GM18498 (cell line): ENCODE measurements around the gene IGFLR1.
A peak's percentile ranks its signal among the peaks of the same experiment; 100 is the strongest.
"Not testable (repeated sequence)": the region's sequence is repeated elsewhere in the genome, so short reads cannot be mapped to it uniquely, and the experiment has no call there.

Source experiments
- ATAC-seq: cut with Tn5 transposase; IDR thresholded peaks from one replicate; pipeline ENCODE4 v1.9.1; 2021; ENCODE audit warnings: mild to moderate bottlenecking, moderate library complexity; ENCODE audit not compliant: unreplicated experiment

The IGFLR1 gene

GRCh38 chr19:35727053-35727955, 14.9 kb downstream of the IGFLR1 start:
- no peak for ATAC-seq

- no peak for ATAC-seq
Measured at GRCh38 chr19:35725216-35725861, 16.9 kb downstream of the IGFLR1 start.

GRCh38 chr19:35724560-35724959, 17.7 kb downstream of the IGFLR1 start:
- ATAC-seq = no peak

- not testable (repeated sequence) for ATAC-seq
Measured at GRCh38 chr19:35724132-35724531, 18.1 kb downstream of the IGFLR1 start.

- ATAC-seq = no peak
Measured at GRCh38 chr19:35723671-35724070, 18.6 kb downstream of the IGFLR1 start.

GRCh38 chr19:35722897-35723296, 19.4 kb downstream of the IGFLR1 start:
- no peak for ATAC-seq

GRCh38 chr19:35722461-35722860, 19.8 kb downstream of the IGFLR1 start:
- no peak for ATAC-seq

GRCh38 chr19:35721374-35721773, 20.9 kb downstream of the IGFLR1 start:
- no peak for ATAC-seq

GRCh38 chr19:35720648-35721047, 21.6 kb downstream of the IGFLR1 start:
- no peak for ATAC-seq

GRCh38 chr19:35720163-35720524, 22.1 kb downstream of the IGFLR1 start:
- ATAC-seq = no peak

- ATAC-seq = no peak
Measured at GRCh38 chr19:35719402-35720162, 22.7 kb downstream of the IGFLR1 start.

GRCh38 chr19:35718345-35719041, 23.8 kb downstream of the IGFLR1 start:
- ATAC-seq = peak; percentile 7

GRCh38 chr19:35717665-35718344, 24.4 kb downstream of the IGFLR1 start, which contains the start of gene KMT2B:
Gene KMT2B (plus strand): TSS chr19:35718003. CDS start chr19:35718019, 16 bp downstream.
- ATAC-seq = peak; percentile 58

GRCh38 chr19:35716801-35717664, 25.2 kb downstream of the IGFLR1 start:
- ATAC-seq = peak; percentile 71

- no peak for ATAC-seq
Measured at GRCh38 chr19:35715981-35716800, 26.1 kb downstream of the IGFLR1 start.

- no peak for ATAC-seq
Measured at GRCh38 chr19:35715355-35715809, 26.9 kb downstream of the IGFLR1 start.

- ATAC-seq = no peak
Measured at GRCh38 chr19:35714601-35715354, 27.5 kb downstream of the IGFLR1 start.
